DMS153 (cell line): Measurements from ENCODE around the gene SIVA1.

ENCODE experiments used
- DNase-seq: peaks from one replicate; lab custom pipeline; 2025; lab: John Stamatoyannopoulos, UW

The SIVA1 gene

GRCh38 chr14:104751539-104752422 lies 1.2 kb upstream of the SIVA1 start:
- no peak for DNase-seq

GRCh38 chr14:104752423-104752734 lies 568 bp upstream of the SIVA1 start:
- DNase-seq = no peak

DNA sequence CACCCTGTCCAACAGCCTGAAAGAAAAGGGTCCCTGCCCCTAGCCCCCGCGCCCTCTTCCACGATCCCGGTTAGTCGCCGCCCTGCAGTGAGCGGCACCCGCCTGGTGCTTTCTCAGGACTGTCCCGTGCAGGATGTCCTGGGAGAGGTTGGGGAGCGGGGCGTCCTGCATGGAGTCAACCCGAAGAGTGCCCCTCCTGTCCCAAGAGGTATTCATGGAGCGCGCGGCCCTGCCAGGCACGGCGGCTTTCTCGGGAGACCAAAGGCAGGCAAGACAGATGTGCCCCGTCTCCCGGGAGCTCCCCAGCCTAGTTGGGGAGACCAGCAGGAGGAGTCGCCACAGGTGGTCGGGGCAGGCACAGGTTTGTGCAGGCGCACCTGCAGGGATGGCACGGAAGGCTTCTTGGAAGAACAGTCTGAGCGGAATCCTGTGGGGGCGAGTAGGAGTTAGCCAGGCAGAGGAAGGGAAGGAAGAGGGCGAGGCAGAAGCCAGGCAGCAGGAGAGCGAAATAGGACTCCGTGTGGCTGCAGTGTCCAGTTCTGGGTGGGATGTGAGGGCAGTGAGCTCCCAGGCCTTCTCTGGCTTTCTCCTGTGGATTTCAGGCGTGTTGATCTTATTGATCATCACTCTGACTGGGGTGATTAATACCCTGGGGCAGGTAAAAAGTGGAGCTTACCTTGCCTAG lies 723 bp downstream of the SIVA1 start:
- DNase-seq = no peak

- DNase-seq = no peak
Observed at GRCh38 chr14:104754213-104754851, 1.4 kb downstream of the SIVA1 start.

- no peak for DNase-seq
Observed at GRCh38 chr14:104755621-104756020, 2.7 kb downstream of the SIVA1 start.

GRCh38 chr14:104756477-104757237 lies 3.7 kb downstream of the SIVA1 start:
- DNase-seq = no peak

- no peak for DNase-seq
Observed at GRCh38 chr14:104757238-104757585, 4.3 kb downstream of the SIVA1 start.

GRCh38 chr14:104757681-104758392 lies 4.9 kb downstream of the SIVA1 start:
- no peak for DNase-seq

- DNase-seq = no peak
Observed at GRCh38 chr14:104758981-104759969, 6.3 kb downstream of the SIVA1 start.

- DNase-seq = no peak
Observed at GRCh38 chr14:104765517-104765916, 12.6 kb downstream of the SIVA1 start.

GRCh38 chr14:104766256-104766862 lies 13.4 kb downstream of the SIVA1 start:
- no peak for DNase-seq

- no peak for DNase-seq
Observed at GRCh38 chr14:104766863-104767633, 14.1 kb downstream of the SIVA1 start.

- no peak for DNase-seq
Observed at GRCh38 chr14:104767634-104767918, 14.6 kb downstream of the SIVA1 start.

DNA sequence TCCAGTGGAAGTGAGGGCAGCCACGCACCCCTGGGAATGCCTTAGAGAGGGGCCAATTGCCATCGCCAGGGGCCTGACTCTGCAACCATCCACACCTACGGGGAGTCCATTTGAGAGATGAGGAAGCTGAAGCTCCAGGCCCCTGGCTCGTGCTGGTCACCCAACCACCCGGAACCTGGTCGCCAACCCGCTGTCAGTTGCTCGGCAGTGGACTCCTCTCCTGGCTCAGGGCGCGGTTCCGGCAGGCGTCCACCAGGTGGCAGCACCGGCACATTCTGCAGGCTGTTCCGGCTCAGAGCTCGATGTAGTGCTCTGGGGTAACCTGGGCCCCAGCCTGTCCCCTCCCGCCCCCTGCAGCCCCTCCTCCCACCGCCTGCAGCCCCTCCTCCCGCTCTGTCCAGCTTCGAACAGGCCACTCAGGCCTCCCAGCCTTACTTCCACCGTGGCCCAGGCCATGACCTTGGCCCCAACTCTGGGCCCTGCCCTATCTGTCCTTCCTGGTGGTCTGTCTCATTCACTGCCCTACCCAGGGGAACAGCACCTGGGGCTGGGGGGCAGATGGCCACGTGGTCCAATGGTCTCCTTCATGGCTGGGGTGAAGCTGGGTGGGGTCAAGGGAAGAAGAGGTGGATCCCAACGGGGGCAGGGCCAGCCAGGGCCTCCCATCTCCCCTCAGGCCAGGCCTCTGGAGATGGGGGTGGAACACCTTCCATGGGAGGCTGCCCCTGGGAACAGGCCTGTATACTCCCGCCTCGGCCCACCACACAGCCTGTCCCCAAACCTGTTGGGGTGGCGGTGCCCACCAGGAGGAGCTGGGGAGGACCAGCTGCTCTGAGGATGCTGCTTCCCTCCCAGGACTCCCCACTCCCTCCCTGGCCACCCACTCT lies 15.7 kb downstream of the SIVA1 start:
- DNase-seq = no peak

- DNase-seq = no peak
Observed at GRCh38 chr14:104769324-104770071, 16.6 kb downstream of the SIVA1 start.

- no peak for DNase-seq
Observed at GRCh38 chr14:104770072-104770579, 17.2 kb downstream of the SIVA1 start.

GRCh38 chr14:104770851-104771272 lies 17.9 kb downstream of the SIVA1 start:
- no peak for DNase-seq

DNA sequence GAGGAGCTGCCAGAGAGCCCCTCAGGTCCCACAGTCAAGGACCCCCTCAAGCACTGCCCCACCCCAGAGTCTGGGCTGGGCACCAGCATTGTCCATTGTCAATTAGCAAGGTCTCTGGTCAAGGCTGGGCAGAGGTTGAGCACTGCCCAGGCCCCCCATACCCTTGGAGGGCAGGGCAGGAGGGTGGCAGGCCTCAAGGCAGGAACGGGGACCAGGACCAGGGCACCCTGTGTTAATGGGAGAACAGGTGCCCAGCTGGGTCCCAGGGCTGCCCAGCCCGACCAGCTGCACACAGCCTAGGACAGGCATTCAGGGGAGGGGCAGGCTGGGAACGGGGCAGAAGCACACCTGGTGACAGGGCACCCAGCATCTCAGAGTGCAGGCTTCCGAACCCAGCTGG lies 18.4 kb downstream of the SIVA1 start:
- no peak for DNase-seq
